A549 (cell line): Measurements from ENCODE around the gene B3GAT3. TPM values are rescaled to one million over a fixed set of nuclear protein-coding genes. Genes with fewer than 3 reads are reported as not detected.
A peak's percentile ranks its signal among the peaks of the same experiment; 100 is the strongest.

ENCODE experiments used
- ATAC-seq, 2 experiments: fragments of 200-7000 bp in 1 of 2; fragments of >200 bp in 1 of 2; cut with Nextera tagmentation in 1 of 2; cut with Tn5 transposase in 1 of 2; 3 replicates each; pipeline versions ENCODE4 v1.8.0 to v1.9.1; 2018 to 2020; ENCODE audit warnings: mild to moderate bottlenecking in 1 of 2, moderate library complexity in 1 of 2
- CTCF ChIA-PET: fragments of 300-600 bp; sonication (Branson Sonifier 250); formaldehyde crosslinking; extraction: SDS; loops from one replicate; lab custom pipeline; 2021; ENCODE audit warnings: antibody characterized with exemption, inconsistent platforms; lab: Yijun Ruan, JAX
- POLR2A ChIA-PET: fragments of 350-600 bp; formaldehyde crosslinking; extraction: SDS; loops from one replicate; lab custom pipeline; 2021; ENCODE audit warnings: antibody characterized with exemption, inconsistent platforms; lab: Yijun Ruan, JAX
- DNase-seq, 2 experiments: peaks; one replicate each; pipeline versions ENCODE4 v3.0.0 to v3.0.0-alpha.2; 2011 to 2016; ENCODE audit warnings: low read depth in 1 of 2, low spot score in 1 of 2
- FAIRE-seq: peaks from 2 replicates; lab custom pipeline; 2011; peaks lifted over from hg19 to GRCh38; lab: Jason Lieb, UNC
- H3K27ac ChIP-seq, 2 experiments: fragments of >200 bp; sonication (Bioruptor Twin); formaldehyde crosslinking; 3 replicates each; pipeline ENCODE4 v1.5.1; 2016 to 2017
- H3K4me1 ChIP-seq: fragments of >200 bp; sonication (Bioruptor Twin); formaldehyde crosslinking; 3 replicates; pipeline ENCODE4 v1.6.1; 2016
- H3K4me2 ChIP-seq: fragments of >200 bp; sonication (Bioruptor Twin); formaldehyde crosslinking; 3 replicates; pipeline ENCODE4 v1.6.1; 2016
- H3K4me3 ChIP-seq: fragments of >200 bp; sonication (Bioruptor Twin); formaldehyde crosslinking; 3 replicates; pipeline ENCODE4 v1.5.1; 2016
- H3K9me3 ChIP-seq: fragments of >200 bp; sonication (Bioruptor Twin); formaldehyde crosslinking; 3 replicates; pipeline ENCODE4 v1.6.1; 2016
- ATOH8 ChIP-seq: fragments of 250-450 bp; sonication (Bioruptor Pico); IDR thresholded peaks from 2 replicates; pipeline ENCODE4 v1.5.0; 2020; ENCODE audit warnings: low read depth, mild to moderate bottlenecking, moderate library complexity
- BCL3 ChIP-seq: fragments of >200 bp; sonication (Bioruptor Twin); formaldehyde crosslinking; IDR thresholded peaks from 3 replicates; pipeline ENCODE4 v1.6.1; 2016
- BHLHE40 ChIP-seq: IDR thresholded peaks from 2 replicates; pipeline ENCODE4 v1.6.1; 2012; ENCODE audit warnings: low read depth, low read length, inconsistent platforms
- CBX2 ChIP-seq: fragments of 200-600 bp; sonication (generic); IDR thresholded peaks from 2 replicates; pipeline ENCODE4 v1.6.1; 2016; ENCODE audit warnings: low read depth, mild to moderate bottlenecking, borderline replicate concordance
- CEBPB ChIP-seq, 2 experiments: fragments of >200 bp in 1 of 2; sonication (Bioruptor Twin) in 1 of 2; formaldehyde crosslinking in 1 of 2; IDR thresholded peaks; 2 replicates each; pipeline ENCODE4 v1.6.1; 2012 to 2016
- CHD4 ChIP-seq: fragments of 200-600 bp; sonication (generic); IDR thresholded peaks from 2 replicates; pipeline ENCODE4 v1.6.1; 2016; ENCODE audit warnings: antibody characterized with exemption, mild to moderate bottlenecking, borderline replicate concordance
- EHMT2 ChIP-seq: fragments of 200-600 bp; sonication (generic); IDR thresholded peaks from 2 replicates; pipeline ENCODE4 v1.6.1; 2016; ENCODE audit warnings: antibody characterized with exemption, low read depth, mild to moderate bottlenecking, moderate library complexity
- ESRRA ChIP-seq: fragments of 150-350 bp; IDR thresholded peaks from 2 replicates; pipeline ENCODE4 v1.6.1; 2014; ENCODE audit warnings: mild to moderate bottlenecking, low read length, borderline replicate concordance
- FOSL2 ChIP-seq, 2 experiments: fragments of 450-650 bp in 1 of 2; fragments of >200 bp in 1 of 2; sonication (Bioruptor Twin) in 1 of 2; formaldehyde crosslinking; IDR thresholded peaks; 2 replicates each; pipeline versions ENCODE4 v1.5.0 to v1.6.1; 2016 to 2020; ENCODE audit warnings: mild to moderate bottlenecking in 1 of 2, moderate library complexity in 1 of 2
- HOXA7 ChIP-seq: fragments of 250-450 bp; sonication (Bioruptor Pico); IDR thresholded peaks from 2 replicates; pipeline ENCODE4 v1.5.0; 2020; ENCODE audit warnings: mild to moderate bottlenecking, moderate library complexity
- HOXB5 ChIP-seq: fragments of 250-450 bp; sonication (Bioruptor Pico); IDR thresholded peaks from 2 replicates; pipeline ENCODE4 v1.5.0; 2020; ENCODE audit warnings: mild to moderate bottlenecking, moderate library complexity
- JUNB ChIP-seq: fragments of >200 bp; sonication (Bioruptor Twin); formaldehyde crosslinking; IDR thresholded peaks from 2 replicates; pipeline ENCODE4 v1.6.1; 2016
- KDM5A ChIP-seq: fragments of 200-600 bp; sonication (generic); IDR thresholded peaks from 2 replicates; pipeline ENCODE4 v1.6.1; 2016; ENCODE audit warnings: antibody characterized with exemption, mild to moderate bottlenecking
- NPAS2 ChIP-seq: fragments of 250-450 bp; sonication (Bioruptor Pico); IDR thresholded peaks from 2 replicates; pipeline ENCODE4 v1.8.0; 2022; ENCODE audit warnings: mild to moderate bottlenecking, moderate library complexity, borderline replicate concordance
- POLR2AphosphoS2 ChIP-seq: conservative IDR thresholded peaks from 2 replicates; pipeline ENCODE4 v1.6.1; 2012; ENCODE audit warnings: low read length, improper control_type of control experiment, inconsistent platforms
- RCOR1 ChIP-seq: fragments of 150-350 bp; IDR thresholded peaks from 2 replicates; pipeline ENCODE4 v1.6.1; 2014; ENCODE audit warnings: antibody characterized with exemption, low read length, low read depth
- RFX5 ChIP-seq: fragments of 450-650 bp; IDR thresholded peaks from 2 replicates; pipeline ENCODE4 v1.7.1; 2014; ENCODE audit warnings: antibody characterized with exemption, mild to moderate bottlenecking, moderate library complexity
- SMC3 ChIP-seq: fragments of >200 bp; sonication (Bioruptor Twin); formaldehyde crosslinking; IDR thresholded peaks from 3 replicates; pipeline ENCODE4 v1.6.1; 2018; ENCODE audit warnings: inconsistent platforms
- ZNF302 ChIP-seq: fragments of 250-450 bp; sonication (Bioruptor Pico); IDR thresholded peaks from 2 replicates; pipeline ENCODE4 v1.9.0; 2021; ENCODE audit warnings: inconsistent platforms, mild to moderate bottlenecking, moderate library complexity
- WGBS: methylation state at CpG from one replicate; pipeline ENCODE4 v1.1.6; 2017; ENCODE audit errors: missing lambda C conversion rate; 5-methylcytosine and 5-hydroxymethylcytosine counted together
- polyA plus RNA-seq, 4 experiments: library from polyadenylated mRNA; depleted of rRNA in 3 of 4; stranded (reverse); fragments of >200 nt; fragmentation: RNase III in 1 of 4; extraction: RNeasy Plus Mini Kit Qiagen cat#74134 plus additional on column Dnase treatment in 1 of 4; gene quantifications; 2 replicates in 3 of 4; 3 replicates in 1 of 4; pipeline ENCODE4 v1.2.3, GENCODE V29; 2011 to 2017
- TF ChIP-seq, protein P1 (sequence below): fragments of 150-350 bp; IDR thresholded peaks from 2 replicates; pipeline ENCODE4 v1.6.1; 2014; ENCODE audit warnings: low read depth, mild to moderate bottlenecking, low read length
- TF ChIP-seq, protein P2 (sequence below): IDR thresholded peaks from 2 replicates; pipeline ENCODE4 v1.6.1; 2012
- TF ChIP-seq, protein P3 (sequence below): fragments of >200 bp; sonication (Bioruptor Twin); formaldehyde crosslinking; IDR thresholded peaks from 3 replicates; pipeline ENCODE4 v1.5.1; 2016
- TF ChIP-seq, protein P4 (sequence below): fragments of >200 bp; sonication (Bioruptor Twin); formaldehyde crosslinking; IDR thresholded peaks from 2 replicates; pipeline ENCODE4 v1.6.1; 2016
- TF ChIP-seq, protein P5 (sequence below): fragments of 200-600 bp; sonication (generic); IDR thresholded peaks from 2 replicates; pipeline ENCODE4 v1.6.1; 2016; ENCODE audit warnings: antibody characterized with exemption, mild to moderate bottlenecking, moderate library complexity

Gene B3GAT3
- polyA plus RNA-seq, 2 of the 4 experiments (the other 2 are of a cell fraction): 19.0 to 41.0 TPM

GRCh38 chr11:62573006-62573591 lies 48.7 kb downstream of the B3GAT3 start:
- no peaks in the 10 kb centered on the region for H3K9me3 ChIP-seq
- H3K4me3 ChIP-seq: peak overlapping the region; percentile 97
- POLR2A ChIA-PET: interaction anchor here (0.6 to 2.8 kb wide), 28 partner anchors 10 to 1211 kb away, joined by 3 to 93 read pairs (median 5); partner anchors contain the start of genes AHNAK, B3GAT3, C11orf98 and CSKMT
- no peak for TF ChIP-seq BHLHE40
- TF ChIP-seq BCL3: no peak
- TF ChIP-seq, protein P1, sequence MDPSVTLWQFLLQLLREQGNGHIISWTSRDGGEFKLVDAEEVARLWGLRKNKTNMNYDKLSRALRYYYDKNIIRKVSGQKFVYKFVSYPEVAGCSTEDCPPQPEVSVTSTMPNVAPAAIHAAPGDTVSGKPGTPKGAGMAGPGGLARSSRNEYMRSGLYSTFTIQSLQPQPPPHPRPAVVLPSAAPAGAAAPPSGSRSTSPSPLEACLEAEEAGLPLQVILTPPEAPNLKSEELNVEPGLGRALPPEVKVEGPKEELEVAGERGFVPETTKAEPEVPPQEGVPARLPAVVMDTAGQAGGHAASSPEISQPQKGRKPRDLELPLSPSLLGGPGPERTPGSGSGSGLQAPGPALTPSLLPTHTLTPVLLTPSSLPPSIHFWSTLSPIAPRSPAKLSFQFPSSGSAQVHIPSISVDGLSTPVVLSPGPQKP: no peak
- TF ChIP-seq EHMT2: no peak
- TF ChIP-seq POLR2AphosphoS2: no peak
- no peak for TF ChIP-seq CEBPB (IDR thresholded peaks at IDR 0.05)
- no peak for TF ChIP-seq ZNF302 (CRISPR knock-in tag)
- TF ChIP-seq RCOR1: no peak
- TF ChIP-seq ATOH8 (CRISPR knock-in tag): no peak
- TF ChIP-seq, protein P2, sequence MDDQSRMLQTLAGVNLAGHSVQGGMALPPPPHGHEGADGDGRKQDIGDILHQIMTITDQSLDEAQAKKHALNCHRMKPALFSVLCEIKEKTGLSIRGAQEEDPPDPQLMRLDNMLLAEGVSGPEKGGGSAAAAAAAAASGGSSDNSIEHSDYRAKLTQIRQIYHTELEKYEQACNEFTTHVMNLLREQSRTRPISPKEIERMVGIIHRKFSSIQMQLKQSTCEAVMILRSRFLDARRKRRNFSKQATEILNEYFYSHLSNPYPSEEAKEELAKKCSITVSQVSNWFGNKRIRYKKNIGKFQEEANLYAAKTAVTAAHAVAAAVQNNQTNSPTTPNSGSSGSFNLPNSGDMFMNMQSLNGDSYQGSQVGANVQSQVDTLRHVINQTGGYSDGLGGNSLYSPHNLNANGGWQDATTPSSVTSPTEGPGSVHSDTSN: no peak
- TF ChIP-seq KDM5A: no peak
- no peak for TF ChIP-seq CHD4
- TF ChIP-seq ESRRA: no peak
- TF ChIP-seq RFX5: no peak
- TF ChIP-seq, protein P3, sequence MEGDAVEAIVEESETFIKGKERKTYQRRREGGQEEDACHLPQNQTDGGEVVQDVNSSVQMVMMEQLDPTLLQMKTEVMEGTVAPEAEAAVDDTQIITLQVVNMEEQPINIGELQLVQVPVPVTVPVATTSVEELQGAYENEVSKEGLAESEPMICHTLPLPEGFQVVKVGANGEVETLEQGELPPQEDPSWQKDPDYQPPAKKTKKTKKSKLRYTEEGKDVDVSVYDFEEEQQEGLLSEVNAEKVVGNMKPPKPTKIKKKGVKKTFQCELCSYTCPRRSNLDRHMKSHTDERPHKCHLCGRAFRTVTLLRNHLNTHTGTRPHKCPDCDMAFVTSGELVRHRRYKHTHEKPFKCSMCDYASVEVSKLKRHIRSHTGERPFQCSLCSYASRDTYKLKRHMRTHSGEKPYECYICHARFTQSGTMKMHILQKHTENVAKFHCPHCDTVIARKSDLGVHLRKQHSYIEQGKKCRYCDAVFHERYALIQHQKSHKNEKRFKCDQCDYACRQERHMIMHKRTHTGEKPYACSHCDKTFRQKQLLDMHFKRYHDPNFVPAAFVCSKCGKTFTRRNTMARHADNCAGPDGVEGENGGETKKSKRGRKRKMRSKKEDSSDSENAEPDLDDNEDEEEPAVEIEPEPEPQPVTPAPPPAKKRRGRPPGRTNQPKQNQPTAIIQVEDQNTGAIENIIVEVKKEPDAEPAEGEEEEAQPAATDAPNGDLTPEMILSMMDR: no peak
- TF ChIP-seq SMC3: no peak
- no peak for TF ChIP-seq HOXB5 (CRISPR knock-in tag)
- DNase-seq: no peak
- H3K27ac ChIP-seq: peak overlapping the region; percentile 93 to 94
- peaks cover 47% of the 10 kb centered on the region for H3K4me1 ChIP-seq
- ATAC-seq: peak in 1 of 2 experiments; percentile 9; a peak in 3 of 6 replicates
- CTCF ChIA-PET: interaction anchor here (0.9 to 4.8 kb wide), 12 partner anchors 9 to 178 kb away, joined by 3 to 52 read pairs (median 6); partner anchors contain the start of gene TUT1
- 2% methylated on average over 33 of the region's 33 CpGs for WGBS
- H3K4me2 ChIP-seq: peak overlapping the region; percentile 93
- FAIRE-seq: no peak

GRCh38 chr11:62572431-62572830 lies 49.4 kb downstream of the B3GAT3 start:
- DNase-seq (no peak), FAIRE-seq (no peak), ATAC-seq (no peak)
- H3K4me3 ChIP-seq: peak overlapping the region; percentile 97
- no peaks in the 10 kb centered on the region for H3K9me3 ChIP-seq
- peaks cover 51% of the 10 kb centered on the region for H3K4me1 ChIP-seq
- peak overlapping the region; percentile 93 for H3K4me2 ChIP-seq
- ChIA-PET CTCF (interaction anchor here (0.9 to 4.8 kb wide), 9 partner anchors 8 to 177 kb away, joined by 3 to 52 read pairs (median 5); partner anchors contain the start of gene TUT1), POLR2A (no interaction called here)
- 73% methylated on average over 12 of the region's 12 CpGs for WGBS
- H3K27ac ChIP-seq: peak overlapping the region; percentile 93 to 94
- TF ChIP-seq FOSL2 (IDR thresholded peaks at IDR 0.05) (no peak), FOSL2 (CRISPR knock-in tag; IDR thresholded peaks at IDR 0.05) (no peak), JUNB (no peak), RFX5 (no peak), CBX2 (no peak), POLR2AphosphoS2 (no peak), NPAS2 (CRISPR knock-in tag) (no peak), HOXA7 (CRISPR knock-in tag) (no peak)
- TF ChIP-seq, protein P4, sequence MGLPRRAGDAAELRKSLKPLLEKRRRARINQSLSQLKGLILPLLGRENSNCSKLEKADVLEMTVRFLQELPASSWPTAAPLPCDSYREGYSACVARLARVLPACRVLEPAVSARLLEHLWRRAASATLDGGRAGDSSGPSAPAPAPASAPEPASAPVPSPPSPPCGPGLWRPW: no peak
- TF ChIP-seq, protein P5, sequence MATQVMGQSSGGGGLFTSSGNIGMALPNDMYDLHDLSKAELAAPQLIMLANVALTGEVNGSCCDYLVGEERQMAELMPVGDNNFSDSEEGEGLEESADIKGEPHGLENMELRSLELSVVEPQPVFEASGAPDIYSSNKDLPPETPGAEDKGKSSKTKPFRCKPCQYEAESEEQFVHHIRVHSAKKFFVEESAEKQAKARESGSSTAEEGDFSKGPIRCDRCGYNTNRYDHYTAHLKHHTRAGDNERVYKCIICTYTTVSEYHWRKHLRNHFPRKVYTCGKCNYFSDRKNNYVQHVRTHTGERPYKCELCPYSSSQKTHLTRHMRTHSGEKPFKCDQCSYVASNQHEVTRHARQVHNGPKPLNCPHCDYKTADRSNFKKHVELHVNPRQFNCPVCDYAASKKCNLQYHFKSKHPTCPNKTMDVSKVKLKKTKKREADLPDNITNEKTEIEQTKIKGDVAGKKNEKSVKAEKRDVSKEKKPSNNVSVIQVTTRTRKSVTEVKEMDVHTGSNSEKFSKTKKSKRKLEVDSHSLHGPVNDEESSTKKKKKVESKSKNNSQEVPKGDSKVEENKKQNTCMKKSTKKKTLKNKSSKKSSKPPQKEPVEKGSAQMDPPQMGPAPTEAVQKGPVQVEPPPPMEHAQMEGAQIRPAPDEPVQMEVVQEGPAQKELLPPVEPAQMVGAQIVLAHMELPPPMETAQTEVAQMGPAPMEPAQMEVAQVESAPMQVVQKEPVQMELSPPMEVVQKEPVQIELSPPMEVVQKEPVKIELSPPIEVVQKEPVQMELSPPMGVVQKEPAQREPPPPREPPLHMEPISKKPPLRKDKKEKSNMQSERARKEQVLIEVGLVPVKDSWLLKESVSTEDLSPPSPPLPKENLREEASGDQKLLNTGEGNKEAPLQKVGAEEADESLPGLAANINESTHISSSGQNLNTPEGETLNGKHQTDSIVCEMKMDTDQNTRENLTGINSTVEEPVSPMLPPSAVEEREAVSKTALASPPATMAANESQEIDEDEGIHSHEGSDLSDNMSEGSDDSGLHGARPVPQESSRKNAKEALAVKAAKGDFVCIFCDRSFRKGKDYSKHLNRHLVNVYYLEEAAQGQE: no peak
